IPS DF 6.9 (cell line): ENCODE measurements around the gene RPL7L1.

Source experiments
- DNase-seq: peaks from one replicate; pipeline ENCODE4 v3.0.0-alpha.2; 2013; ENCODE audit warnings: low read depth, low spot score
- H3K27ac ChIP-seq: one replicate; pipeline ENCODE4 v1.5.1; 2013; ENCODE audit warnings: low read length, control low read depth
- H3K27me3 ChIP-seq: 2 replicates; pipeline ENCODE4 v1.6.1; 2013; ENCODE audit warnings: mild to moderate bottlenecking, low read length; ENCODE audit not compliant: control insufficient read depth, insufficient read depth
- H3K36me3 ChIP-seq: 2 replicates; pipeline ENCODE4 v1.6.1; 2013; ENCODE audit warnings: low read length; ENCODE audit not compliant: control insufficient read depth, insufficient read depth
- H3K4me1 ChIP-seq: 2 replicates; pipeline ENCODE4 v1.6.1; 2013; ENCODE audit warnings: low read length; ENCODE audit not compliant: control insufficient read depth, insufficient read depth
- H3K4me3 ChIP-seq: 2 replicates; pipeline ENCODE4 v1.5.1; 2013; ENCODE audit warnings: mild to moderate bottlenecking, low read length
- H3K9me3 ChIP-seq: 2 replicates; pipeline ENCODE4 v1.6.1; 2013; ENCODE audit warnings: low read length, inconsistent platforms; ENCODE audit not compliant: control insufficient read depth, insufficient read depth
- WGBS: extraction: QIAGEN DNeasy Blood & Tissue Kit; methylation state at CpG from one replicate; pipeline ENCODE4 v1.1.7; 2013; ENCODE audit warnings: mixed read lengths, missing lambda C conversion rate; ENCODE audit not compliant: insufficient read length, insufficient coverage; 5-methylcytosine and 5-hydroxymethylcytosine counted together

Gene RPL7L1

DNA sequence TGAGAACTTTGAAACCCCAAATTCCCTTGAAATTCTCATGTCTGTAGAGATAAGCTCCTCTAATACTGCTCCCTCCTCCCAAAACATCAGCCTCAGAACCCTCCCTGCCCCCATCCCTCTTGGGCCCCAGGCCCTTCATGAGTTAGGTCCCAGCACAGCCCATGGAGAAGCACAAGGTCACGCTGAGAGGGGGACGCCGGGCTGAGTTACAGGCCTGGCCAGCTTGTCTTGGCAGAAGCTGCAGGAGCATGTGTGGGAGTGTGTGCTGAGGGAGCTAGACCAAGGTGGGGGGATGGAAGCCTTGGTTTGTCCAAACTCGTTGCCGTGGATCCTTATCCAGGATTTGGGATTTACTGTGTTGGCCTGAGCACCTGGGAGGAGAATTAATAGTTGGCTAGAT is 27.9 kb downstream of the RPL7L1 start:
- Histone ChIP-seq H3K27me3 (no peaks in the 10 kb centered on the region), H3K27ac (no peak overlapping the region), H3K36me3 (no peaks in the 10 kb centered on the region), H3K9me3 (no peaks in the 10 kb centered on the region), H3K4me1 (no peaks in the 10 kb centered on the region), H3K4me3 (no peak overlapping the region)
- WGBS = no CpG with 5 or more reads among the region's 5 CpGs
- no peak for DNase-seq

DNA sequence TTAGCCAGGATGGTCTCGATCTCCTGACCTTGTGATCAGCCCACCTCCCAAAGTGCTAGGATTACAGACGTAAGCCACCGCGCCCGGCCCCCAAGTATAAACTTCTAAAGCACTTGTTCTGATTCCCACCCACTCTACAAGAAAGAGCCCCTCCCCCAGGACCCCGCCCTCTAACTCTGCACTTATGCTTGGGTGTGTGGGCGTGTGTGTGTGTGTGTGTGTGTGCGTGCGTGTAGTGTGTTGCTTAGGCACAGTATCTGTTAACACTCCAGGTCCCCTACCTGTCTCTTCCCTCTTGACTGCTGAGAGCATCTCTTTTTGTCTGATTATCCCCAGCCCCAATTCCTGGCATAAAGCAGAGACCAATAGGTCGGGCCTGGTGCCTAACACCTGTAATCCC is 30.4 kb downstream of the RPL7L1 start:
- Histone ChIP-seq H3K36me3 (no peaks in the 10 kb centered on the region), H3K27me3 (no peaks in the 10 kb centered on the region), H3K4me1 (no peaks in the 10 kb centered on the region), H3K27ac (no peak overlapping the region), H3K4me3 (no peak overlapping the region), H3K9me3 (no peaks in the 10 kb centered on the region)
- WGBS = no CpG with 5 or more reads among the region's 10 CpGs
- DNase-seq = no peak

DNA sequence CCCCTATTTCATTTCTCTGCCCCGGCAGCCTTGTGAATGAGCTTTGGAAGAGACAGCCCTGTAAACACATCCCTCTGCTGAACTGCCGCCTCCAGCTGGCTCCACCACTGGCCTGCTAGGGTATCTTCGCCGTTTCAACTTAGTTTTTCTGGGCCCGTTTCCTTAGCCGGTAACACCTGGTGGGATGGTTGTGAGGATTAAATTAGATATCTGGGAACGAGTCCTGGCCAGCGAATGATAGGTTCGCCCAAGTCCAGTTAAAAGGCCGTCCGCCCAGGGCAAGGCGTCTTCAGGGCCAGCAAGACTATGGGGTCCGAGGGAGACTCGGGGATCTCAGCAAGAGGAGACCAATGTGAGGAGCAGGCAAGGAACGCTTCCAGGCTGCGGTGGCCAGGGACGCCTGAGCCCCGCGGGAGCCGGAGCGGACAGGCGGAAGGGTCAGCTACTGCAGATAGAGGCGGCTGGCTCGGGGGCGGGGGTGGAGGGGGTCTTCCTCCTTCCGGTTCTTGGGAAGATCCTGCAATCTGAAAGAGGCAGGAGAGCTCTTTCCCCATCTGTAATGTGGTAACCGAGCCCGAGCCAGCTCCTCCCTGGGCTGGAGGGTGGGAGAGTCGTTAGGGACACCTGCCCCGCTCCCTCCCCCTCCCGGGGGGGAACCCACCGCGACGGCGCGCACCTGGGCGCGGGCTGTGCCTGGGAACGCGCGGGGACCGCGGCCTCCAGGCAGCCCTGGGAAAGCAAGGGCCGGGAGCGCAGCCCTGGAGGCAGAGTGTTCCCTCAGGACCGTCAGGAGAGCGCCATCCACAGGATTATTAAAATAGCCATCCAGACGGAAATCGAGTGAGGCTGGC is 32.0 kb downstream of the RPL7L1 start:
- DNase-seq = no peak
- WGBS = no CpG with 5 or more reads among the region's 49 CpGs
- H3K27ac ChIP-seq = no peak overlapping the region

DNA sequence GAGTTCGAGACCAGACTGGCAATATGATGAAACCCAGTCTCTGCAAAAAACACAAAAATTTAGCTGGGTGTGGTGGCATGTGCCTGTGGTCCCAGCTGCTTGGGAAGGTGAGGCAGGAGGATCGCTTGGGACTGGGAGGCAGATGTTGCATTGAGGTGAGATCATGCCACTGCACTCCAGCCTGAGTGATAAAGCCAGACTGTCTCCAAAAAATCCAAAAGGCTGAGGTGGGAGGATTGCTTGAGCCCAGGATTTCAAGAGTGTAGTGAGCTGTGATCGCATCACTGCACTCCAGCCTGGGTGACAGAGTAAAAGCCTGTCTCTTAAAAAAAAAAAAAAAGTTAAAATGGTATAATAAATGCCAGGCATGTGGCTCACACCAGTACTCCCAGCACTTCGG is 35.1 kb downstream of the RPL7L1 start:
- no peak for DNase-seq
- Histone ChIP-seq H3K4me1 (no peaks in the 10 kb centered on the region), H3K27ac (no peak overlapping the region), H3K27me3 (no peaks in the 10 kb centered on the region), H3K36me3 (no peaks in the 10 kb centered on the region), H3K9me3 (no peaks in the 10 kb centered on the region), H3K4me3 (no peak overlapping the region)
- WGBS = no CpG with 5 or more reads among the region's 4 CpGs

More for the DNA sequence above, 32.0 kb downstream of the RPL7L1 start:
- Histone ChIP-seq H3K4me1 (no peaks in the 10 kb centered on the region), H3K27me3 (no peaks in the 10 kb centered on the region), H3K4me3 (peak overlapping the region; percentile 75; the same call in 1 of the 2 replicates), H3K9me3 (no peaks in the 10 kb centered on the region), H3K36me3 (no peaks in the 10 kb centered on the region)

DNA sequence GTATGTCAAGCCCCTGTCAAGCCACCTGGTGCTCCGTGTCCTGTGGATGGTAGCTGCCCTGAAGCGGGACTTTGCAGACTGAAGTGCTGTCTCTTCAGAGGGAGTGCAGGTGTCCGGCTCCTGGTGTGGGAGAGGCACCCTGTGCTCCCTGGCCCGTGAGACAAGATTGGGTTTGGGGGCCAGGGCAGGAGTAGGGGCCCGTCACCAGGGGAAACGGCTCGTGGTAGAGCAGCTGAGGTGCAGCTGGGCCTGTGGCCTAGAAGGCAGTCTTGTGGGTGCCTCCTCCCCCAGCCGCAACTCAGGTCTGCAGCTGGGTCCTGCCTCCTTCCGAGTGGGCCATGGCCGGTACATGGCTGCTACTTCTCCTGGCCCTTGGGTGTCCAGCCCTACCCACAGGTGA is 36.3 kb downstream of the RPL7L1 start, which contains the start of gene PTCRA:
TSS of gene PTCRA (plus strand) at position 322 of the 400 bp plus-strand sequence. CDS start at position 339, 17 bp downstream.
- WGBS = no CpG with 5 or more reads among the region's 10 CpGs
- Histone ChIP-seq H3K36me3 (no peaks in the 10 kb centered on the region), H3K4me1 (no peaks in the 10 kb centered on the region), H3K4me3 (no peak within 1 kb of the TSS), H3K27ac (no peak within 1 kb of the TSS), H3K27me3 (no peaks in the 10 kb centered on the region), H3K9me3 (no peaks in the 10 kb centered on the region)
- DNase-seq = no peak

DNA sequence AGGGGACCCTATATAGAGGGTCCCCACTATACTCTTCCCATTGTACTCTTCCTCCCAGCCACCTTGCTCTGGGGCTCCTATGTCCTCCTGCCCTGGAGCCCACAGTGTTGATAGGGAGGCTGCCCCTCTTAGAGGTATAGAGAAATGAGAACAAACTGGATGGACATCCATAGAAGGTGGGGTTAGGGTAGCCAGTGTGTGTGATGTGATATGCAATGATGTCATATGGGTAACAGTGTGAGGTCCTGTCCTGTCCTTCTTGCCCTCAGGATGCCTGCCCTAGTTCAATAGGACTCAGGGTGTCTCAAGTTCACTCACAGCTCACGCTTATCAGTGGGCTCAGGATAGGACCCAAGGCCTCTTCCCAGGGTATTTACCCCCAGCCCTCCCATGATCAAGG is 36.9 kb downstream of the RPL7L1 start:
- H3K4me3 ChIP-seq = no peak overlapping the region
- no peak for DNase-seq

DNA sequence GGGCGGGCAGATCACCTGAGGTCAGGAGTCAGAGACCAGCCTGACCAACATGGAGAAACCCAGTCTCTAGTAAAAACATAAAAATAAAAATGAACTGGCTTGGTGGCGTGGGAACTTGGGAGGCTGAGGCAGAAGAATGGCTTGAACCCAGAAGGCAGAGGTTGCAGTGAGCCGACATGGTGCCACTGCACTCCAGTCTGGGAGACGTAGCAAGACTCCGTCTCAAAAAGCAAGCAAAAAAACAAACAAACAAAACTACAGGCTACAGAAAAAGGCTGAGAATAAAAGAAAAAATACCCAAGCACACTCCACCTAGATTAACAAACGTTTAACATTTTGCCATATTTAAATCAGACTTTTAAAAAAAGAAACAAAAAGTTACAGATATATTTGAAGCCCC is 42.4 kb downstream of the RPL7L1 start:
- WGBS = no CpG with 5 or more reads among the region's 6 CpGs
- no peaks in the 10 kb centered on the region for H3K27me3 ChIP-seq
- H3K4me1 ChIP-seq = no peaks in the 10 kb centered on the region
- no peak overlapping the region for H3K27ac ChIP-seq
- H3K36me3 ChIP-seq = no peaks in the 10 kb centered on the region
- DNase-seq = no peak
- no peak overlapping the region for H3K4me3 ChIP-seq
- H3K9me3 ChIP-seq = no peaks in the 10 kb centered on the region

More for the DNA sequence above, 36.9 kb downstream of the RPL7L1 start:
- no peaks in the 10 kb centered on the region for H3K36me3 ChIP-seq
- no peaks in the 10 kb centered on the region for H3K4me1 ChIP-seq
- H3K27me3 ChIP-seq = no peaks in the 10 kb centered on the region
- H3K9me3 ChIP-seq = no peaks in the 10 kb centered on the region
- WGBS = no CpG with 5 or more reads among the region's 1 CpG
- H3K27ac ChIP-seq = no peak overlapping the region

DNA sequence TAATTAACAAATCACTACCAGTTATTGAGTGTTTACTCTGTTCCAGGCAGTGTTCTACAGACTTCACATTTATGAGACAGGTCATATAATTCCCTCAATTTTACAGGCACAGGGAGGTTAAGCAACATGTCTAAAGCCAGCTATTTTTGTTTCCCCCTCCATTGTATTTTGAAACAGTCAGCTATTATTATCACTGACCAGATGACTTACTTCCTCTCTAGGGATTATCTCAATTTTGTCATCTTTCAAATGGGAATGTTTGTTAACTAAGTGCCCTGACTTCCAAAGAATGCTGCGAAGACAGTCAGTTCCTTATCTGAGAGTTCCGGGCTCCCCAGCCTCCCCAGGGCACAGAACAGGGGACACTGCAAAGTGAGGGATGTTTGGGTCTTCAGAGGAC is 44.2 kb downstream of the RPL7L1 start:
- Histone ChIP-seq H3K4me3 (no peak overlapping the region), H3K4me1 (no peaks in the 10 kb centered on the region), H3K27me3 (no peaks in the 10 kb centered on the region), H3K9me3 (no peaks in the 10 kb centered on the region), H3K36me3 (no peaks in the 10 kb centered on the region), H3K27ac (no peak overlapping the region)
- DNase-seq = no peak
- WGBS = no CpG with 5 or more reads among the region's 2 CpGs

DNA sequence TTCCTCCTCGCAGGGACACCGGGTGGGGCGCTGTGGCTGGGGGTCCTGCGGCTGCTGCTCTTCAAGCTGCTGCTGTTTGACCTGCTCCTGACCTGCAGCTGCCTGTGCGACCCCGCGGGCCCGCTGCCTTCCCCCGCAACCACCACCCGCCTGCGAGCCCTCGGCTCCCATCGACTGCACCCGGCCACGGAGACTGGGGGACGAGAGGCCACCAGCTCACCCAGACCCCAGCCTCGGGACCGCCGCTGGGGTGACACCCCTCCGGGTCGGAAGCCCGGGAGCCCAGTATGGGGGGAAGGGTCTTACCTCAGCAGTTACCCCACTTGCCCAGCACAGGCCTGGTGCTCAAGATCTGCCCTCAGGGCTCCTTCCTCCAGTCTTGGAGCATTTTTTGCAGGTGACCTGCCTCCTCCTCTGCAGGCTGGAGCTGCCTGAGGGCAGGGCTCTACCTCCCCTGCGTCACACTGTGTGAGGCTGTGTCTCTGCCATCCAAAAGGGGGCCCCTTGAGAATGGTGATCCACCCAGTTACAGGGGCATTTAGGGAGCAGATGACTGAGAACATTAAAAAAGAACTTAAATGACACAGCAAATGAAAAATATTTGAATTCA is 45.9 kb downstream of the RPL7L1 start:
- WGBS = no CpG with 5 or more reads among the region's 23 CpGs
- Histone ChIP-seq H3K27ac (no peak overlapping the region), H3K4me1 (no peaks in the 10 kb centered on the region)

DNA sequence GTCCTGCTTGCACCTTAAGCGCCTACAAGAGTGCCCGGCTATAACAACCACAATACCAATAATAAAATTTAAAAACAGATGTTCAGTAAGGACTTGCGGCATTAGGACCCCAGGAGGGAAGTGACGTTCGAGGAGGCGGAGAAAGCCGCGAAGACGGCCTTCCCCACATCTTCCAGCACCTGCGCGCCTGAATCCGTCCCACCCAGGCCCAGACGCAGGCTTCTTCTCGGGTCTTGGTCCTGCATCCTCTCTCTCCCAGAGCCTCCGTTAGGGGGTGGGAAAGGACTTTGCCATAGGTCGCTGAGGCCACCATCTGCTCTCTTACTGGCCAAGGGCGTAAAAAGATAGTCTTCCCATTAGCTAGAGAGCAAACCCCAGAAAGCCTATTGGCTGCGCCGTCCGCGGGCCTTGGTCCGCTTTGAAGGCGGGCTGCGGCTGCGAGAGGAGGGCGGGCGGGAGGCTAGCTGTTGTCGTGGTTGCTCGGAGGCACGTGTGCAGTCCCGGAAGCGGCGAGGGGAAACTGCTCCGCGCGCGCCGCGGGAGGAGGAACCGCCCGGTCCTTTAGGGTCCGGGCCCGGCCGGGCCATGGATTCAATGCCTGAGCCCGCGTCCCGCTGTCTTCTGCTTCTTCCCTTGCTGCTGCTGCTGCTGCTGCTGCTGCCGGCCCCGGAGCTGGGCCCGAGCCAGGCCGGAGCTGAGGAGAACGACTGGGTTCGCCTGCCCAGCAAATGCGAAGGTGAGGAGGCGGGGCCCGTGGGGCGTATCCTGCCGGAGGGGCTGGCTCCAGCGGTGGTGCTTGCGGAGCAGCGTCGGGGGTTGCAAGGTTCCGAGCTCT is 49.8 kb downstream of the RPL7L1 start, which contains the start of gene CNPY3:
TSS of gene CNPY3 (plus strand) at position 495 of the 835 bp plus-strand sequence. CDS start at position 586, 91 bp downstream.
- DNase-seq = peak; percentile 95
- H3K27ac ChIP-seq = peak within 1 kb of the TSS; percentile 6
- H3K9me3 ChIP-seq = no peaks in the 10 kb centered on the region
- H3K4me3 ChIP-seq = peak within 1 kb of the TSS; percentile 75
- H3K4me1 ChIP-seq = no peaks in the 10 kb centered on the region
- 0 out of 2 replicates have a peak, but pooled peaks cover under 1% of the 10 kb centered on the region for H3K36me3 ChIP-seq
- no peaks in the 10 kb centered on the region for H3K27me3 ChIP-seq
- WGBS = no CpG with 5 or more reads among the region's 63 CpGs

More for the DNA sequence above, 45.9 kb downstream of the RPL7L1 start:
- H3K9me3 ChIP-seq = no peaks in the 10 kb centered on the region
- no peaks in the 10 kb centered on the region for H3K36me3 ChIP-seq
- H3K27me3 ChIP-seq = no peaks in the 10 kb centered on the region
- H3K4me3 ChIP-seq = no peak overlapping the region
- no peak for DNase-seq
